Measurements from ENCODE around the gene YARS1. TPM values are rescaled to one million over a fixed set of nuclear protein-coding genes. Genes with fewer than 3 reads are reported as not detected.
"Not testable (repeated sequence)": the region's sequence is repeated elsewhere in the genome, so short reads cannot be mapped to it uniquely, and the experiment has no call there.

YARS1 gene
- total RNA-seq, 3 donors from 2014 or later, result 53.8 to 67.5 (median 67.2) TPM

GRCh38 chr1:32791881-32792280 is 25.3 kb downstream of the YARS1 start:
- H3K36me3 ChIP-seq, result no peaks in the 10 kb centered on the region
- TF ChIP-seq POLR2A (IDR thresholded peaks at IDR 0.05), result no peak
- intact Hi-C loops (cut with DNase I; ENCODE audit: low total_unique reads), result no loop called here

GRCh38 chr1:32789356-32789755 is 27.8 kb downstream of the YARS1 start:
- H3K36me3 ChIP-seq; H3K4me1 ChIP-seq; H3K27me3 ChIP-seq; H3K4me3 ChIP-seq; H3K9me3 ChIP-seq; intact Hi-C loops (cut with DNase I; ENCODE audit: low total_unique reads); DNase-seq (ENCODE audit: low spot score in 2 of 2): not testable (repeated sequence)
- H3K27ac ChIP-seq, result peak overlapping the region in 1 of 2 donors; percentile 48

More at GRCh38 chr1:32791881-32792280, 25.3 kb downstream of the YARS1 start:
- Histone ChIP-seq H3K27me3 (no peaks in the 10 kb centered on the region), H3K4me1 (no peaks in the 10 kb centered on the region), H3K4me3 (no peak overlapping the region), H3K27ac (no peak overlapping the region), H3K9me3 (no peaks in the 10 kb centered on the region)
- no peak for DNase-seq (ENCODE audit: low spot score in 2 of 2)

- TF ChIP-seq POLR2A (IDR thresholded peaks at IDR 0.05) (no peak), CTCF (IDR thresholded peaks at IDR 0.05) (peak; percentile 34 to 51 (median 46)), POLR2AphosphoS5 (IDR thresholded peaks at IDR 0.05) (no peak)
- Histone ChIP-seq H3K9me3 (no peaks in the 10 kb centered on the region), H3K4me3 (no peak overlapping the region), H3K4me1 (no peaks in the 10 kb centered on the region), H3K36me3 (no peaks in the 10 kb centered on the region), H3K27ac (peak overlapping the region; percentile 32 to 68), H3K27me3 (no peaks in the 10 kb centered on the region)
- intact Hi-C loops (cut with DNase I; ENCODE audit: low total_unique reads), result no loop called here
- DNase-seq (ENCODE audit: low spot score in 2 of 2), result no peak
Measured at GRCh38 chr1:32786856-32787255, 30.3 kb downstream of the YARS1 start.

- Histone ChIP-seq H3K4me1 (no peaks in the 10 kb centered on the region), H3K4me3 (no peak overlapping the region), H3K27ac (no peak overlapping the region), H3K27me3 (no peaks in the 10 kb centered on the region), H3K36me3 (no peaks in the 10 kb centered on the region), H3K9me3 (no peaks in the 10 kb centered on the region)
- TF ChIP-seq POLR2AphosphoS5 (IDR thresholded peaks at IDR 0.05) (no peak), CTCF (IDR thresholded peaks at IDR 0.05) (no peak), POLR2A (IDR thresholded peaks at IDR 0.05) (no peak)
- intact Hi-C loops (cut with DNase I; ENCODE audit: low total_unique reads), result no loop called here
- no peak for DNase-seq (ENCODE audit: low spot score in 2 of 2)
Measured at GRCh38 chr1:32784817-32785216, 32.3 kb downstream of the YARS1 start.

GRCh38 chr1:32783851-32784250 is 33.3 kb downstream of the YARS1 start:
- H3K9me3 ChIP-seq, result no peaks in the 10 kb centered on the region
- H3K4me3 ChIP-seq, result no peak overlapping the region
- TF ChIP-seq POLR2AphosphoS5 (IDR thresholded peaks at IDR 0.05) (no peak), CTCF (IDR thresholded peaks at IDR 0.05) (no peak), POLR2A (IDR thresholded peaks at IDR 0.05) (no peak)
- H3K36me3 ChIP-seq, result no peaks in the 10 kb centered on the region
- no peak overlapping the region for H3K27ac ChIP-seq
- DNase-seq (ENCODE audit: low spot score in 2 of 2), result no peak
- no peaks in the 10 kb centered on the region for H3K4me1 ChIP-seq
- intact Hi-C loops (cut with DNase I; ENCODE audit: low total_unique reads), result no loop called here
- H3K27me3 ChIP-seq, result no peaks in the 10 kb centered on the region

- no peaks in the 10 kb centered on the region for H3K27me3 ChIP-seq
- no peak overlapping the region for H3K4me3 ChIP-seq
- intact Hi-C loops (cut with DNase I; ENCODE audit: low total_unique reads), result no loop called here
- H3K36me3 ChIP-seq, result no peaks in the 10 kb centered on the region
- no peaks in the 10 kb centered on the region for H3K9me3 ChIP-seq
- no peaks in the 10 kb centered on the region for H3K4me1 ChIP-seq
- DNase-seq (ENCODE audit: low spot score in 2 of 2), result no peak
- H3K27ac ChIP-seq, result no peak overlapping the region
- TF ChIP-seq POLR2A (IDR thresholded peaks at IDR 0.05) (no peak), CTCF (IDR thresholded peaks at IDR 0.05) (no peak), POLR2AphosphoS5 (IDR thresholded peaks at IDR 0.05) (no peak)
Measured at GRCh38 chr1:32782086-32782485, 35.1 kb downstream of the YARS1 start.

Data from breast epithelium (tissue), 4 donors.